OCI-LY1 (cell line): Measurements from ENCODE around the gene CD4.

Source experiments
- H2AFZ ChIP-seq: fragments of 200-600 bp; sonication (generic), shearing (Covaris generic); 2 replicates; pipeline ENCODE4 v1.6.0; 2014; ENCODE audit warnings: antibody characterized with exemption, mild to moderate bottlenecking, low read length
- H3F3A ChIP-seq: fragments of 200-600 bp; sonication (generic), shearing (Covaris generic); 2 replicates; pipeline ENCODE4 v1.6.0; 2014; ENCODE audit warnings: mild to moderate bottlenecking, antibody characterized with exemption, low read length, moderate library complexity; ENCODE audit not compliant: insufficient read depth
- H3K27ac ChIP-seq: fragments of 200-600 bp; sonication (generic); 2 replicates; pipeline ENCODE4 v1.5.1; 2014; ENCODE audit warnings: low read length, mixed run types, mild to moderate bottlenecking, low read depth; ENCODE audit not compliant: poor library complexity, severe bottlenecking
- H3K27me3 ChIP-seq: fragments of 200-600 bp; sonication (generic); 2 replicates; pipeline ENCODE4 v1.6.0; 2014; ENCODE audit warnings: antibody characterized with exemption, mild to moderate bottlenecking, low read length, moderate library complexity; ENCODE audit not compliant: insufficient read depth
- H3K36me3 ChIP-seq: fragments of 200-600 bp; sonication (generic); 2 replicates; pipeline ENCODE4 v1.6.1; 2014; ENCODE audit warnings: mild to moderate bottlenecking, antibody characterized with exemption, low read length, moderate library complexity, mixed read lengths; ENCODE audit not compliant: insufficient read depth
- H3K4me1 ChIP-seq: fragments of 200-600 bp; sonication (generic); 2 replicates; pipeline ENCODE4 v1.5.1; 2014; ENCODE audit warnings: mild to moderate bottlenecking, low read length, moderate library complexity; ENCODE audit not compliant: insufficient read depth, severe bottlenecking
- H3K4me2 ChIP-seq: fragments of 200-600 bp; sonication (generic), shearing (Covaris generic); 2 replicates; pipeline ENCODE4 v1.6.1; 2014; ENCODE audit warnings: low read length
- H3K4me3 ChIP-seq: fragments of 200-600 bp; sonication (generic); 2 replicates; pipeline ENCODE4 v1.5.1; 2014; ENCODE audit warnings: low read length, low read depth, mild to moderate bottlenecking, mixed read lengths; ENCODE audit not compliant: poor library complexity, severe bottlenecking
- H3K79me2 ChIP-seq: fragments of 200-600 bp; shearing (Covaris generic); 2 replicates; pipeline ENCODE4 v1.6.1; 2016; ENCODE audit warnings: mixed run types, low read length, mixed read lengths; ENCODE audit not compliant: insufficient read depth
- H3K9ac ChIP-seq: fragments of 200-600 bp; sonication (generic), shearing (Covaris generic); 2 replicates; pipeline ENCODE4 v1.6.1; 2014; ENCODE audit warnings: mild to moderate bottlenecking, low read length, mixed read lengths
- H3K9me2 ChIP-seq: fragments of 200-600 bp; sonication (generic), shearing (Covaris generic); 2 replicates; pipeline ENCODE4 v1.6.1; 2014; ENCODE audit warnings: low read depth, mild to moderate bottlenecking, low read length, mixed read lengths
- H3K9me3 ChIP-seq: fragments of 200-600 bp; shearing (Covaris generic); 2 replicates; pipeline ENCODE4 v1.6.1; 2014; ENCODE audit warnings: low read length, mixed read lengths
- H4K20me1 ChIP-seq: fragments of 200-600 bp; sonication (generic), shearing (Covaris generic); 2 replicates; pipeline ENCODE4 v1.6.0; 2016; ENCODE audit warnings: mild to moderate bottlenecking, low read length; ENCODE audit not compliant: insufficient read depth
- CTCF ChIP-seq: fragments of 200-600 bp; sonication (generic), shearing (Covaris generic); IDR thresholded peaks from 2 replicates; pipeline ENCODE4 v1.5.1; 2017; ENCODE audit warnings: mild to moderate bottlenecking, antibody characterized with exemption, low read length, moderate library complexity, mixed read lengths
- EZH2 ChIP-seq: fragments of 200-600 bp; sonication (generic), shearing (Covaris generic); IDR thresholded peaks from 2 replicates; pipeline ENCODE4 v1.8.0; 2017; ENCODE audit warnings: borderline replicate concordance, mixed run types, mild to moderate bottlenecking, antibody characterized with exemption, low read length, moderate library complexity, mixed read lengths

CD4 gene

DNA sequence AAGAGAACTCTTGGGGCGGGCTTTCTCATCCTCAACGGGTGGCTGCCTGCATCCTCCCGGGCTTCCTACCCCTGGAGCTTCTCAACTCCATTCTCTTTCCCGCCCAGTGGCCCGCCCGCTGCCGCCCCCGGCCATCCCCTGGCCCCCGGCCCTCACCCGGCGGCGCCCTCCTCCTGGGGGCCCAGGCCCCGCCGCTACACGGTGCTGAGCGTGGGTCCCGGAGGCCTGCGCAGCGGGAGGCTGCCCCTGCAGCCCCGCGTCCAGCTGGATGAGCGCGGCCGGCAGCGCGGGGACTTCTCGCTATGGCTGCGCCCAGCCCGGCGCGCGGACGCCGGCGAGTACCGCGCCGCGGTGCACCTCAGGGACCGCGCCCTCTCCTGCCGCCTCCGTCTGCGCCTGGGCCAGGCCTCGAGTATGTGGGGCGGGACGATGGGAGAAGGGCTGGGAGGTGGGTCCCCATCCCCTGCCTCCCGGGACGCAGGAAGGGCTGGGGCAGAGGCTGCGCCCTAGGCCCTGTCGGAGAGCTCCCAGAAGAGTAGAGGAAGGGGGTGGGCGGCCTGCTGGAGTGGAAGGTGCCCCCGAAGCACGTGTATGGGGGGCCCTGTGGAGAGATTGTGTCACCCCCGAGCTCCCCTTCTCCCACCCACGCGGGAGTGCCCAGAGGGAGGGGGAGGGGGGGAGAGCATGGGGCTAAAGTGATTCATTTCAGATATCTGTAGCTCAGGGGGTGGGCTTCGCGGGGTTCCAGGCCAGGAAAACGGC, 15.6 kb upstream of the CD4 start:
- TF ChIP-seq EZH2: no peak
- no peak for TF ChIP-seq CTCF
- H3K9me3 ChIP-seq: no peaks in the 10 kb centered on the region
- H3K9me2 ChIP-seq: no peaks in the 10 kb centered on the region
- H3K4me1 ChIP-seq: peaks cover 11% of the 10 kb centered on the region
- no peaks in the 10 kb centered on the region for H4K20me1 ChIP-seq
- H3K27me3 ChIP-seq: peaks cover 24% of the 10 kb centered on the region; the same call in 1 of the 2 replicates
- H2AFZ ChIP-seq: no peak overlapping the region
- no peaks in the 10 kb centered on the region for H3K36me3 ChIP-seq
- H3F3A ChIP-seq: no peaks in the 10 kb centered on the region
- H3K4me3 ChIP-seq: no peak overlapping the region
- H3K9ac ChIP-seq: no peak overlapping the region
- H3K4me2 ChIP-seq: no peak overlapping the region
- H3K79me2 ChIP-seq: no peaks in the 10 kb centered on the region
- no peak overlapping the region for H3K27ac ChIP-seq

GRCh38 chr12:6774499-6775062, 14.7 kb upstream of the CD4 start:
- peaks cover 24% of the 10 kb centered on the region; the same call in 1 of the 2 replicates for H3K27me3 ChIP-seq
- no peak overlapping the region for H3K27ac ChIP-seq
- H3K79me2 ChIP-seq: no peaks in the 10 kb centered on the region
- no peaks in the 10 kb centered on the region for H3K9me3 ChIP-seq
- no peak overlapping the region for H3K9ac ChIP-seq
- H3K4me1 ChIP-seq: peaks cover 12% of the 10 kb centered on the region
- no peak overlapping the region for H3K4me2 ChIP-seq
- no peak overlapping the region for H3K4me3 ChIP-seq
- no peaks in the 10 kb centered on the region for H3K36me3 ChIP-seq
- H4K20me1 ChIP-seq: no peaks in the 10 kb centered on the region
- H2AFZ ChIP-seq: no peak overlapping the region
- H3F3A ChIP-seq: no peaks in the 10 kb centered on the region
- H3K9me2 ChIP-seq: no peaks in the 10 kb centered on the region
- no peak for TF ChIP-seq EZH2
- no peak for TF ChIP-seq CTCF

GRCh38 chr12:6775185-6776174, 13.8 kb upstream of the CD4 start:
- Histone ChIP-seq H3K9ac (no peak overlapping the region), H3K4me2 (no peak overlapping the region), H2AFZ (no peak overlapping the region), H3K9me3 (no peaks in the 10 kb centered on the region), H3F3A (no peaks in the 10 kb centered on the region), H3K79me2 (no peaks in the 10 kb centered on the region), H4K20me1 (no peaks in the 10 kb centered on the region), H3K4me1 (peaks cover 12% of the 10 kb centered on the region), H3K27ac (no peak overlapping the region), H3K4me3 (no peak overlapping the region), H3K9me2 (no peaks in the 10 kb centered on the region), H3K27me3 (peaks cover 24% of the 10 kb centered on the region; the same call in 1 of the 2 replicates), H3K36me3 (no peaks in the 10 kb centered on the region)
- TF ChIP-seq EZH2 (no peak), CTCF (no peak)
